ENCODE data around the gene TENM4. TPM values are rescaled to one million over a fixed set of nuclear protein-coding genes. Genes with fewer than 3 reads are reported as not detected.

The TENM4 gene
- total and polyA plus RNA-seq, 10 of the 15 experiments (the other 5 are each of a cell fraction or from before 2014, with no cell fraction given), result 0.03 to 0.12 (median 0.06) TPM; not detected in 7

- FAIRE-seq (no peak), ATAC-seq (no peak), DNase-seq (ENCODE audit: low read depth, low spot score) (no peak)
- H3K4me1 ChIP-seq (ENCODE audit: control insufficient read depth, insufficient read depth, low read length), result no peaks in the 10 kb centered on the region
- H3K4me2 ChIP-seq (ENCODE audit: control insufficient read depth, insufficient read depth), result no peak overlapping the region
- SMC1A ChIA-PET (ENCODE audit: uncharacterized antibody, unreplicated experiment), result no interaction called here
- no TSS peak for BruUV-seq (replicated peaks)
- intact Hi-C loops (cut with micrococcal nuclease; ENCODE audit: unreplicated experiment), result no loop called here
- no peak overlapping the region for H3K27ac ChIP-seq (ENCODE audit: control insufficient read depth, insufficient read depth)
- H4K20me1 ChIP-seq (ENCODE audit: control insufficient read depth, insufficient read depth), result no peaks in the 10 kb centered on the region
- CTCF ChIA-PET, result interaction anchor here (1.0 to 1.1 kb wide), 2 partner anchors 24 to 46 kb away, joined by 3 read pairs; no protein-coding TSS in a partner anchor
- in situ Hi-C loops (cut with MboI), result no loop called here
- H3K4me3 ChIP-seq, result no peak overlapping the region
- H3K9ac ChIP-seq (ENCODE audit: control insufficient read depth, insufficient read depth, low read length), result no peak overlapping the region
- RAD21 ChIA-PET (ENCODE audit: unreplicated experiment), result no interaction called here
- 8% methylated on average over 2 of the region's 2 CpGs for WGBS (ENCODE audit: insufficient coverage, insufficient replicate concordance, low lambda C conversion rate, missing lambda C conversion rate)
- H3K27me3 ChIP-seq (replicated peaks in 1 of 2; ENCODE audit: control insufficient read depth in 2 of 2, insufficient read depth in 2 of 2, low read length in 1 of 2), result no peaks in the 10 kb centered on the region; a peak in 2 of 4 replicates
- no peaks in the 10 kb centered on the region for H3K9me3 ChIP-seq (replicated peaks; ENCODE audit: control insufficient read depth, insufficient read depth, low read length)
- no peaks in the 10 kb centered on the region for H3K36me3 ChIP-seq (ENCODE audit: control insufficient read depth in 2 of 2, insufficient read depth in 2 of 2, low read length in 1 of 2)
- no peak overlapping the region for H2AFZ ChIP-seq (ENCODE audit: control insufficient read depth, low read depth, low read length)
- no peaks in the 10 kb centered on the region for H3K79me2 ChIP-seq (ENCODE audit: control insufficient read depth, insufficient read depth, low read length)
- POLR2A ChIA-PET, result no interaction called here
- no peak for TF ChIP-seq STAT3 (IDR thresholded peaks at IDR 0.05; ENCODE audit: low read depth, low read length)
Measured at GRCh38 chr11:78691215-78691614, 749.6 kb downstream of the TENM4 start.

DNA sequence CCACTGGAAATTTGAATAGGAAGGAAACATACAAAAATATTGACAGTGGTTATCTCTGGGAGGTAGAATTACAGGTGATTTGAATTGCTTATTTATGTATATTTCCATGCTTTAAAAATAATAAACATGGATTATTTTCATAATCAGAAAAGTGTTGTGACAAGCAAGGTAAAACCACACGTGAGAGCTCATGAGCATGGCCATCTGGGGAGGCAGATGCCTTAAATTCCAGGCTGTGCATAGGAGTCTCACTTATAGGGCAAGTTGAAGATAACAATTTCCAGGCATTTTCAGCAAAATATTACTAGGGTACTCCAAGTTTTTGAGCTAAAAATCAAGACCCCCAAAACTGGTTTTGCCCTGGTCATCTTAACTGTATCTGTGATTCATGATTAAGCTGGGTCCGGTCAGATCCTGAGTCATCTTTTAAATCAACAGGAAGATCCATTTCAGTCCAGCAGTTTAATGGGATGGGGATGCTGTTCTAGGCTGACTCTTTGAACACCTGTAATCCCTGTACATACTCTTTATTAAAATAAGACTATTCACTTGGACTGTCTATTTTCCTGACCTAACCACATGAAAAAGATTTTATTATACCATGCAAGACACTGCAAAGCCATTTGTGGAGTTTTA, 750.4 kb downstream of the TENM4 start:
- H3K4me2 ChIP-seq (ENCODE audit: control insufficient read depth, insufficient read depth), result no peak overlapping the region
- no peak overlapping the region for H3K9ac ChIP-seq (ENCODE audit: control insufficient read depth, insufficient read depth, low read length)
- H2AFZ ChIP-seq (ENCODE audit: control insufficient read depth, low read depth, low read length), result no peak overlapping the region
- ATAC-seq, result no peak
- BruUV-seq (replicated peaks), result no TSS peak
- SMC1A ChIA-PET (ENCODE audit: uncharacterized antibody, unreplicated experiment), result no interaction called here
- no peaks in the 10 kb centered on the region for H3K4me1 ChIP-seq (ENCODE audit: control insufficient read depth, insufficient read depth, low read length)
- 30% methylated on average over 2 of the region's 2 CpGs for WGBS (ENCODE audit: insufficient coverage, insufficient replicate concordance, low lambda C conversion rate, missing lambda C conversion rate)
- H3K27me3 ChIP-seq (replicated peaks in 1 of 2; ENCODE audit: control insufficient read depth in 2 of 2, insufficient read depth in 2 of 2, low read length in 1 of 2), result no peaks in the 10 kb centered on the region; a peak in 1 of 4 replicates
- H3K4me3 ChIP-seq, result no peak overlapping the region
- TF ChIP-seq YBX1 (IDR thresholded peaks at IDR 0.05) (no peak), EZH2 (IDR thresholded peaks at IDR 0.05; ENCODE audit: borderline replicate concordance, control insufficient read depth, low read depth, low read length) (no peak), CHD2 (IDR thresholded peaks at IDR 0.05; ENCODE audit: borderline replicate concordance, low read depth, low read length) (no peak), HDGF (IDR thresholded peaks at IDR 0.05) (no peak)
- TF ChIP-seq, protein P1, sequence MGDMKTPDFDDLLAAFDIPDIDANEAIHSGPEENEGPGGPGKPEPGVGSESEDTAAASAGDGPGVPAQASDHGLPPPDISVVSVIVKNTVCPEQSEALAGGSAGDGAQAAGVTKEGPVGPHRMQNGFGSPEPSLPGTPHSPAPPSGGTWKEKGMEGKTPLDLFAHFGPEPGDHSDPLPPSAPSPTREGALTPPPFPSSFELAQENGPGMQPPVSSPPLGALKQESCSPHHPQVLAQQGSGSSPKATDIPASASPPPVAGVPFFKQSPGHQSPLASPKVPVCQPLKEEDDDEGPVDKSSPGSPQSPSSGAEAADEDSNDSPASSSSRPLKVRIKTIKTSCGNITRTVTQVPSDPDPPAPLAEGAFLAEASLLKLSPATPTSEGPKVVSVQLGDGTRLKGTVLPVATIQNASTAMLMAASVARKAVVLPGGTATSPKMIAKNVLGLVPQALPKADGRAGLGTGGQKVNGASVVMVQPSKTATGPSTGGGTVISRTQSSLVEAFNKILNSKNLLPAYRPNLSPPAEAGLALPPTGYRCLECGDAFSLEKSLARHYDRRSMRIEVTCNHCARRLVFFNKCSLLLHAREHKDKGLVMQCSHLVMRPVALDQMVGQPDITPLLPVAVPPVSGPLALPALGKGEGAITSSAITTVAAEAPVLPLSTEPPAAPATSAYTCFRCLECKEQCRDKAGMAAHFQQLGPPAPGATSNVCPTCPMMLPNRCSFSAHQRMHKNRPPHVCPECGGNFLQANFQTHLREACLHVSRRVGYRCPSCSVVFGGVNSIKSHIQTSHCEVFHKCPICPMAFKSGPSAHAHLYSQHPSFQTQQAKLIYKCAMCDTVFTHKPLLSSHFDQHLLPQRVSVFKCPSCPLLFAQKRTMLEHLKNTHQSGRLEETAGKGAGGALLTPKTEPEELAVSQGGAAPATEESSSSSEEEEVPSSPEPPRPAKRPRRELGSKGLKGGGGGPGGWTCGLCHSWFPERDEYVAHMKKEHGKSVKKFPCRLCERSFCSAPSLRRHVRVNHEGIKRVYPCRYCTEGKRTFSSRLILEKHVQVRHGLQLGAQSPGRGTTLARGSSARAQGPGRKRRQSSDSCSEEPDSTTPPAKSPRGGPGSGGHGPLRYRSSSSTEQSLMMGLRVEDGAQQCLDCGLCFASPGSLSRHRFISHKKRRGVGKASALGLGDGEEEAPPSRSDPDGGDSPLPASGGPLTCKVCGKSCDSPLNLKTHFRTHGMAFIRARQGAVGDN (IDR thresholded peaks at IDR 0.05), result no peak
- FAIRE-seq, result no peak
- no peaks in the 10 kb centered on the region for H3K36me3 ChIP-seq (ENCODE audit: control insufficient read depth in 2 of 2, insufficient read depth in 2 of 2, low read length in 1 of 2)
- no peak for DNase-seq (ENCODE audit: low read depth, low spot score)
- POLR2A ChIA-PET, result no interaction called here
- RAD21 ChIA-PET (ENCODE audit: unreplicated experiment), result no interaction called here
- no peaks in the 10 kb centered on the region for H3K9me3 ChIP-seq (replicated peaks; ENCODE audit: control insufficient read depth, insufficient read depth, low read length)
- no peaks in the 10 kb centered on the region for H4K20me1 ChIP-seq (ENCODE audit: control insufficient read depth, insufficient read depth)
- H3K27ac ChIP-seq (ENCODE audit: control insufficient read depth, insufficient read depth), result no peak overlapping the region
- in situ Hi-C loops (cut with MboI), result no loop called here
- CTCF ChIA-PET, result interaction anchor here (1.1 kb wide), 1 partner anchor 45 kb away, joined by 3 read pairs; no protein-coding TSS in a partner anchor
- H3K79me2 ChIP-seq (ENCODE audit: control insufficient read depth, insufficient read depth, low read length), result no peaks in the 10 kb centered on the region
- intact Hi-C loops (cut with micrococcal nuclease; ENCODE audit: unreplicated experiment), result no loop called here
